A549 (cell line): ENCODE data around the gene TRMT61B.

Experiments
- BHLHE40 ChIP-seq: IDR thresholded peaks from 2 replicates; pipeline ENCODE4 v1.6.1; 2012; ENCODE audit warnings: low read depth, low read length, inconsistent platforms
- CHD2 ChIP-seq: fragments of 150-350 bp; IDR thresholded peaks from 2 replicates; pipeline ENCODE4 v1.6.1; 2014; ENCODE audit warnings: low read length; ENCODE audit not compliant: partially characterized antibody
- CHD4 ChIP-seq: fragments of 200-600 bp; sonication (generic); IDR thresholded peaks from 2 replicates; pipeline ENCODE4 v1.6.1; 2016; ENCODE audit warnings: antibody characterized with exemption, mild to moderate bottlenecking, borderline replicate concordance
- CTCF ChIP-seq: fragments of >200 bp; sonication (Bioruptor Twin); formaldehyde crosslinking; IDR thresholded peaks from 3 replicates; pipeline ENCODE4 v1.5.1; 2016
- ELK1 ChIP-seq: fragments of 150-350 bp; IDR thresholded peaks from 2 replicates; pipeline ENCODE4 v1.6.1; 2014; ENCODE audit warnings: low read depth, mild to moderate bottlenecking, low read length
- EP300 ChIP-seq, 2 experiments: fragments of >200 bp; sonication (Bioruptor Twin); formaldehyde crosslinking; IDR thresholded peaks; 2 replicates in 1 of 2; 3 replicates in 1 of 2; pipeline ENCODE4 v1.6.1; 2016 to 2017
- HMGXB4 ChIP-seq: fragments of 250-450 bp; sonication (Bioruptor Pico); IDR thresholded peaks from 2 replicates; pipeline ENCODE4 v1.5.0; 2021; ENCODE audit warnings: mild to moderate bottlenecking, moderate library complexity, borderline replicate concordance
- PBX3 ChIP-seq: IDR thresholded peaks from 2 replicates; pipeline ENCODE4 v1.6.1; 2012
- POLR2A ChIP-seq: IDR thresholded peaks from 2 replicates; pipeline ENCODE4 v1.6.1; 2012; ENCODE audit warnings: mild to moderate bottlenecking, low read length
- POLR2AphosphoS2 ChIP-seq: conservative IDR thresholded peaks from 2 replicates; pipeline ENCODE4 v1.6.1; 2012; ENCODE audit warnings: low read length, improper control_type of control experiment, inconsistent platforms
- RAD21 ChIP-seq, 2 experiments: fragments of >200 bp in 1 of 2; sonication (Bioruptor Twin) in 1 of 2; formaldehyde crosslinking in 1 of 2; IDR thresholded peaks in 1 of 2; conservative IDR thresholded peaks in 1 of 2; 2 replicates in 1 of 2; 3 replicates in 1 of 2; pipeline ENCODE4 v1.6.1; 2012 to 2018; ENCODE audit warnings: inconsistent platforms in 1 of 2
- RNF2 ChIP-seq: fragments of 200-600 bp; sonication (generic); IDR thresholded peaks from 2 replicates; pipeline ENCODE4 v1.6.1; 2016; ENCODE audit warnings: low read depth, mild to moderate bottlenecking, antibody characterized with exemption, moderate library complexity, borderline replicate concordance
- TP53 ChIP-seq: fragments of 250-450 bp; sonication (Bioruptor Pico); IDR thresholded peaks from 2 replicates; pipeline ENCODE4 v1.5.0; 2021; ENCODE audit warnings: mild to moderate bottlenecking, moderate library complexity
- ZFP36 ChIP-seq: fragments of 450-650 bp; IDR thresholded peaks from 2 replicates; pipeline ENCODE4 v1.6.1; 2014; ENCODE audit warnings: borderline replicate concordance; ENCODE audit not compliant: partially characterized antibody

GRCh38 chr2:28901202-28901601, 31.1 kb upstream of the TRMT61B start:
- TF ChIP-seq POLR2AphosphoS2 (no peak), RAD21 (conservative IDR thresholded peaks at IDR 0.05 in 1 of 2, IDR thresholded peaks at IDR 0.05 in 1 of 2) (no peak), BHLHE40 (no peak), CTCF (no peak), EP300 (IDR thresholded peaks at IDR 0.05) (no peak), CHD4 (no peak), ZFP36 (no peak), TP53 (CRISPR knock-in tag) (no peak), ELK1 (no peak), RNF2 (no peak), CHD2 (no peak), PBX3 (no peak), HMGXB4 (CRISPR knock-in tag) (no peak), POLR2A (no peak)
